ENCODE data around the gene LINGO1.

- TF ChIP-seq YY1 (IDR thresholded peaks at IDR 0.05): no peak
- no peak for TF ChIP-seq JUND (IDR thresholded peaks at IDR 0.05)
- TF ChIP-seq CTCF (IDR thresholded peaks at IDR 0.05; ENCODE audit: low read depth, low read length, missing input control): no peak
- no peak for TF ChIP-seq EGR1 (IDR thresholded peaks at IDR 0.05; ENCODE audit: low read depth in 2 of 2)
- no peak for TF ChIP-seq MAX (IDR thresholded peaks at IDR 0.05)
- TF ChIP-seq HNF4G (IDR thresholded peaks at IDR 0.05): no peak
- no peak for TF ChIP-seq GABPA (IDR thresholded peaks at IDR 0.05 in 1 of 2, conservative IDR thresholded peaks at IDR 0.05 in 1 of 2)
- no peak for TF ChIP-seq RAD21 (IDR thresholded peaks at IDR 0.05)
- TF ChIP-seq TAF1 (conservative IDR thresholded peaks at IDR 0.05): no peak
- TF ChIP-seq, protein P1, sequence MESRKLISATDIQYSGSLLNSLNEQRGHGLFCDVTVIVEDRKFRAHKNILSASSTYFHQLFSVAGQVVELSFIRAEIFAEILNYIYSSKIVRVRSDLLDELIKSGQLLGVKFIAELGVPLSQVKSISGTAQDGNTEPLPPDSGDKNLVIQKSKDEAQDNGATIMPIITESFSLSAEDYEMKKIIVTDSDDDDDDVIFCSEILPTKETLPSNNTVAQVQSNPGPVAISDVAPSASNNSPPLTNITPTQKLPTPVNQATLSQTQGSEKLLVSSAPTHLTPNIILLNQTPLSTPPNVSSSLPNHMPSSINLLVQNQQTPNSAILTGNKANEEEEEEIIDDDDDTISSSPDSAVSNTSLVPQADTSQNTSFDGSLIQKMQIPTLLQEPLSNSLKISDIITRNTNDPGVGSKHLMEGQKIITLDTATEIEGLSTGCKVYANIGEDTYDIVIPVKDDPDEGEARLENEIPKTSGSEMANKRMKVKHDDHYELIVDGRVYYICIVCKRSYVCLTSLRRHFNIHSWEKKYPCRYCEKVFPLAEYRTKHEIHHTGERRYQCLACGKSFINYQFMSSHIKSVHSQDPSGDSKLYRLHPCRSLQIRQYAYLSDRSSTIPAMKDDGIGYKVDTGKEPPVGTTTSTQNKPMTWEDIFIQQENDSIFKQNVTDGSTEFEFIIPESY (IDR thresholded peaks at IDR 0.05): no peak
- TF ChIP-seq FOXA1 (IDR thresholded peaks at IDR 0.05): no peak
- TF ChIP-seq RXRA (IDR thresholded peaks at IDR 0.05): no peak
Observed at GRCh38 chr15:77564341-77564740, 68.4 kb downstream of the LINGO1 start.

Measured in liver (tissue), 3 donors.